GM23338 (cell line): ENCODE data around the gene PPP1R13L. TPM values are rescaled to one million over a fixed set of nuclear protein-coding genes. Genes with fewer than 3 reads are reported as not detected.

Experiments used
- ATAC-seq: fragments of 200-7000 bp; cut with Tn5 transposase; 3 replicates; pipeline ENCODE4 v1.9.1; 2020
- DNase-seq: peaks from one replicate; pipeline ENCODE4 v3.0.0-alpha.2; 2015; ENCODE audit warnings: low spot score
- H2AFZ ChIP-seq: fragments of 200-600 bp; sonication (generic); 2 replicates; pipeline ENCODE4 v1.8.0; 2016; ENCODE audit warnings: antibody characterized with exemption, mild to moderate bottlenecking, moderate library complexity
- H3F3A ChIP-seq: fragments of 200-600 bp; sonication (generic); replicated peaks from 2 replicates; pipeline ENCODE4 v1.8.0; 2017; ENCODE audit warnings: antibody characterized with exemption, mixed run types, low read depth
- H3K27ac ChIP-seq: fragments of 200-600 bp; sonication (generic); 2 replicates; pipeline ENCODE4 v1.6.1; 2016; ENCODE audit warnings: low read depth
- H3K27me3 ChIP-seq: fragments of 200-600 bp; sonication (generic); 2 replicates; pipeline ENCODE4 v1.8.0; 2016; ENCODE audit warnings: mild to moderate bottlenecking, mixed run types, moderate library complexity; ENCODE audit not compliant: insufficient read depth
- H3K36me3 ChIP-seq: fragments of 200-600 bp; sonication (generic); 2 replicates; pipeline ENCODE4 v1.8.0; 2016; ENCODE audit warnings: mild to moderate bottlenecking; ENCODE audit not compliant: insufficient read depth
- H3K4me1 ChIP-seq: fragments of 200-600 bp; sonication (generic); 2 replicates; pipeline ENCODE4 v1.8.0; 2016; ENCODE audit warnings: mild to moderate bottlenecking, moderate library complexity; ENCODE audit not compliant: insufficient read depth
- H3K4me2 ChIP-seq: fragments of 200-600 bp; sonication (generic); 2 replicates; pipeline ENCODE4 v1.7.1; 2017; ENCODE audit warnings: mixed run types
- H3K4me3 ChIP-seq: fragments of 200-600 bp; sonication (generic); 2 replicates; pipeline ENCODE4 v1.6.1; 2016; ENCODE audit warnings: mixed run types
- H3K79me2 ChIP-seq: fragments of 200-600 bp; sonication (generic); replicated peaks from 2 replicates; pipeline ENCODE4 v1.8.0; 2017; ENCODE audit warnings: mild to moderate bottlenecking; ENCODE audit not compliant: insufficient read depth
- H3K9me2 ChIP-seq: fragments of 200-600 bp; sonication (generic); 2 replicates; pipeline ENCODE4 v1.8.0; 2017; ENCODE audit not compliant: insufficient read depth
- H4K20me1 ChIP-seq: fragments of 200-600 bp; sonication (generic); replicated peaks from 2 replicates; pipeline ENCODE4 v1.8.0; 2017; ENCODE audit warnings: mild to moderate bottlenecking; ENCODE audit not compliant: insufficient read depth
- H3K27ac Mint-ChIP-seq: 2 replicates; pipeline ENCODE4 v1.8.0; 2020; ENCODE audit warnings: inconsistent platforms, mild to moderate bottlenecking, moderate library complexity, mixed read lengths
- H3K27me3 Mint-ChIP-seq: 3 replicates; pipeline ENCODE4 v1.8.0; 2022; ENCODE audit warnings: low read depth, mild to moderate bottlenecking, moderate library complexity, mixed read lengths, inconsistent platforms; ENCODE audit not compliant: insufficient read depth, poor library complexity
- H3K36me3 Mint-ChIP-seq: 3 replicates; pipeline ENCODE4 v1.8.0; 2021; ENCODE audit warnings: low read depth, mild to moderate bottlenecking, inconsistent platforms, moderate library complexity, mixed read lengths
- H3K4me1 Mint-ChIP-seq: 3 replicates; pipeline ENCODE4 v1.8.0; 2020; ENCODE audit warnings: mild to moderate bottlenecking, inconsistent platforms, mixed read lengths
- H3K4me3 Mint-ChIP-seq: 3 replicates; pipeline ENCODE4 v1.8.0; 2021; ENCODE audit warnings: moderate library complexity, mild to moderate bottlenecking, inconsistent platforms, mixed read lengths
- H3K9me3 Mint-ChIP-seq: 3 replicates; pipeline ENCODE4 v1.8.0; 2020; ENCODE audit warnings: moderate library complexity, mild to moderate bottlenecking, inconsistent platforms, mixed read lengths
- CREB1 ChIP-seq: fragments of 250-450 bp; sonication (Bioruptor Pico); IDR thresholded peaks from 2 replicates; pipeline ENCODE4 v1.5.0; 2020; ENCODE audit warnings: low read depth, mild to moderate bottlenecking, moderate library complexity
- CTCF ChIP-seq, 2 experiments: fragments of 200-600 bp in 1 of 2; sonication (generic) in 1 of 2; conservative IDR thresholded peaks; 2 replicates each; pipeline versions ENCODE4 v1.5.1 to v1.6.1; 2016 to 2017; ENCODE audit warnings: antibody characterized with exemption in 2 of 2, low read depth in 2 of 2, mild to moderate bottlenecking in 2 of 2, moderate library complexity in 1 of 2
- ETS1 ChIP-seq: IDR thresholded peaks from 2 replicates; pipeline ENCODE4 v1.6.1; 2016; ENCODE audit warnings: antibody characterized with exemption
- EZH2 ChIP-seq: fragments of 200-600 bp; sonication (generic); IDR thresholded peaks from one replicate; pipeline ENCODE4 v1.8.0; 2017; ENCODE audit warnings: antibody characterized with exemption, mild to moderate bottlenecking, low read depth; ENCODE audit not compliant: unreplicated experiment
- EZH2phosphoT487 ChIP-seq: fragments of 200-600 bp; sonication (generic); IDR thresholded peaks from one replicate; pipeline ENCODE4 v1.8.1; 2018; ENCODE audit warnings: antibody characterized with exemption; ENCODE audit not compliant: unreplicated experiment
- JUNB ChIP-seq: IDR thresholded peaks from one replicate; pipeline ENCODE4 v1.6.1; 2016; ENCODE audit warnings: antibody characterized with exemption; ENCODE audit not compliant: unreplicated experiment
- NANOG ChIP-seq: IDR thresholded peaks from 2 replicates; pipeline ENCODE4 v1.6.1; 2016; ENCODE audit warnings: antibody characterized with exemption, borderline replicate concordance
- POLR2AphosphoS5 ChIP-seq: IDR thresholded peaks from 2 replicates; pipeline ENCODE4 v1.6.1; 2016; ENCODE audit warnings: antibody characterized with exemption, low read depth
- REST ChIP-seq: IDR thresholded peaks from one replicate; pipeline ENCODE4 v1.6.1; 2018; ENCODE audit warnings: antibody characterized with exemption; ENCODE audit not compliant: unreplicated experiment
- STAT1 ChIP-seq: IDR thresholded peaks from one replicate; pipeline ENCODE4 v1.6.1; 2016; ENCODE audit warnings: antibody characterized with exemption; ENCODE audit not compliant: unreplicated experiment
- ZNF114 ChIP-seq: fragments of 250-450 bp; sonication (Bioruptor Pico); IDR thresholded peaks from 2 replicates; pipeline ENCODE4 v1.5.0; 2020; ENCODE audit warnings: mild to moderate bottlenecking, moderate library complexity
- ZNF331 ChIP-seq: fragments of 250-450 bp; sonication (Bioruptor Pico); IDR thresholded peaks from 2 replicates; pipeline ENCODE4 v1.5.0; 2020; ENCODE audit warnings: low read depth, mild to moderate bottlenecking, moderate library complexity
- ZNF462 ChIP-seq: fragments of 250-450 bp; sonication (Bioruptor Pico); IDR thresholded peaks from 2 replicates; pipeline ENCODE4 v1.5.0; 2020; ENCODE audit warnings: mild to moderate bottlenecking, moderate library complexity
- polyA plus RNA-seq: library from polyadenylated mRNA; unstranded; fragments of >200 nt; fragmentation: Nextera tagmentation; extraction: Ambion mirVana; gene quantifications from 2 replicates; pipeline ENCODE4 v1.2.1, GENCODE V29; 2016
- total RNA-seq: library from RNA; depleted of rRNA; stranded (reverse); fragments of >200 nt; shearing (Covaris generic); gene quantifications from 2 replicates; pipeline ENCODE4 v1.2.3, GENCODE V29; 2014

The PPP1R13L gene
- total and polyA plus RNA-seq, 2 experiments from 2014 or later: 9.6 to 15.5 TPM

GRCh38 chr19:45450012-45450333 lies 45.1 kb upstream of the PPP1R13L start:
- Histone ChIP-seq H3K36me3 (no peaks in the 10 kb centered on the region), H3K27me3 (peaks cover 49% of the 10 kb centered on the region), H2AFZ (peak overlapping the region; percentile 98), H3K27ac (no peak overlapping the region), H3K4me3 (peak overlapping the region; percentile 59), H3F3A (peaks cover 29% of the 10 kb centered on the region), H4K20me1 (no peaks in the 10 kb centered on the region), H3K9me2 (no peaks in the 10 kb centered on the region), H3K4me1 (peaks cover 8% of the 10 kb centered on the region), H3K79me2 (no peaks in the 10 kb centered on the region), H3K4me2 (peak overlapping the region; percentile 80)
- ATAC-seq (no peak; the same call in 2 of the 3 replicates), DNase-seq (no peak)
- Mint-ChIP-seq H3K4me3 (peak overlapping the region; percentile 91), H3K27ac (no peak overlapping the region), H3K4me1 (peaks cover 13% of the 10 kb centered on the region), H3K27me3 (peaks cover 34% of the 10 kb centered on the region), H3K9me3 (peaks cover 10% of the 10 kb centered on the region; the same call in 2 of the 3 replicates), H3K36me3 (no peaks in the 10 kb centered on the region; the same call in 2 of the 3 replicates)
- no peak for TF ChIP-seq STAT1
- TF ChIP-seq ZNF114 (CRISPR knock-in tag): no peak
- no peak for TF ChIP-seq POLR2AphosphoS5
- TF ChIP-seq NANOG: no peak
- no peak for TF ChIP-seq ZNF331 (CRISPR knock-in tag)
- no peak for TF ChIP-seq EZH2phosphoT487
- no peak for TF ChIP-seq ETS1
- no peak for TF ChIP-seq ZNF462 (CRISPR knock-in tag)
- no peak for TF ChIP-seq JUNB
- TF ChIP-seq CREB1: no peak
- no peak for TF ChIP-seq REST
- no peak for TF ChIP-seq EZH2
- TF ChIP-seq CTCF (conservative IDR thresholded peaks at IDR 0.05; ENCODE audit: low read depth in 2 of 2): no peak
